NCI-H2227 (cell line): Measurements from ENCODE around the gene TSPAN18.

Source experiments
- DNase-seq: peaks from one replicate; lab custom pipeline; 2025; ENCODE audit not compliant: unreplicated experiment; lab: John Stamatoyannopoulos, UW

Gene TSPAN18

GRCh38 chr11:44815917-44816456 is 89.2 kb downstream of the TSPAN18 start:
- DNase-seq = no peak

- no peak for DNase-seq
These were observed 90.0 kb downstream of the TSPAN18 start for GRCh38 chr11:44816761-44817160.

GRCh38 chr11:44817207-44817949 is 90.6 kb downstream of the TSPAN18 start:
- DNase-seq = no peak

GRCh38 chr11:44818110-44818509 is 91.3 kb downstream of the TSPAN18 start:
- no peak for DNase-seq

- DNase-seq = no peak
These were observed 92.6 kb downstream of the TSPAN18 start for GRCh38 chr11:44819346-44819745.

- DNase-seq = no peak
These were observed 95.6 kb downstream of the TSPAN18 start for GRCh38 chr11:44822369-44822768.

GRCh38 chr11:44823006-44823405 is 96.2 kb downstream of the TSPAN18 start:
- DNase-seq = no peak

- DNase-seq = no peak
These were observed 97.1 kb downstream of the TSPAN18 start for GRCh38 chr11:44823868-44824267.

- DNase-seq = no peak
These were observed 97.5 kb downstream of the TSPAN18 start for GRCh38 chr11:44824300-44824704.

GRCh38 chr11:44825058-44825785 is 98.5 kb downstream of the TSPAN18 start:
- DNase-seq = no peak

- no peak for DNase-seq
These were observed 100.3 kb downstream of the TSPAN18 start for GRCh38 chr11:44826922-44827643.

- DNase-seq = no peak
These were observed 101.5 kb downstream of the TSPAN18 start for GRCh38 chr11:44828296-44828695.

- no peak for DNase-seq
These were observed 103.1 kb downstream of the TSPAN18 start for GRCh38 chr11:44829838-44830237.

GRCh38 chr11:44831605-44832394 is 105.0 kb downstream of the TSPAN18 start:
- no peak for DNase-seq

- no peak for DNase-seq
These were observed 105.7 kb downstream of the TSPAN18 start for GRCh38 chr11:44832452-44832851.

GRCh38 chr11:44833221-44833876 is 106.6 kb downstream of the TSPAN18 start:
- DNase-seq = no peak

- no peak for DNase-seq
These were observed 107.2 kb downstream of the TSPAN18 start for GRCh38 chr11:44833877-44834452.

GRCh38 chr11:44834846-44835245 is 108.1 kb downstream of the TSPAN18 start:
- no peak for DNase-seq

- no peak for DNase-seq
These were observed 108.5 kb downstream of the TSPAN18 start for GRCh38 chr11:44835296-44835695.

GRCh38 chr11:44835938-44836337 is 109.2 kb downstream of the TSPAN18 start:
- no peak for DNase-seq
